Uterus (tissue), 4 donors: ENCODE results near the gene PKD2L1. TPM values are rescaled to one million over a fixed set of nuclear protein-coding genes. Genes with fewer than 3 reads are reported as not detected.
A peak's percentile ranks its signal among the peaks of the same experiment; 100 is the strongest.
"Not testable (repeated sequence)": the region's sequence is repeated elsewhere in the genome, so short reads cannot be mapped to it uniquely, and the experiment has no call there.

ENCODE experiments used
- DNase-seq, 2 donors: peaks; one replicate each; pipeline ENCODE4 v3.0.0-alpha.2; 2019 to 2020
- H3K27ac ChIP-seq, 2 donors: fragments of 200-600 bp; sonication (generic); 1 replicate in 1 of 2; 2 replicates in 1 of 2; pipeline ENCODE4 v1.5.1; 2016 to 2018
- H3K27me3 ChIP-seq, 2 donors: fragments of 200-600 bp; sonication (generic); one replicate each; pipeline ENCODE4 v1.5.1; 2018 to 2019; ENCODE audit warnings: control low read depth in 1 of 2
- H3K36me3 ChIP-seq, 2 donors: fragments of 200-600 bp; sonication (generic); one replicate each; pipeline ENCODE4 v1.5.1; 2019; ENCODE audit warnings: control low read depth in 1 of 2
- H3K4me1 ChIP-seq, 2 donors: fragments of 200-600 bp; sonication (generic); one replicate each; pipeline ENCODE4 v1.5.1; 2018 to 2019; ENCODE audit warnings: control low read depth in 1 of 2
- H3K4me3 ChIP-seq, 2 donors: fragments of 200-600 bp; sonication (generic); 1 replicate in 1 of 2; 2 replicates in 1 of 2; pipeline ENCODE4 v1.5.1; 2018 to 2019; ENCODE audit warnings: mild to moderate bottlenecking in 1 of 2
- H3K9me3 ChIP-seq, 2 donors: fragments of 200-600 bp; sonication (generic); one replicate each; pipeline ENCODE4 v1.5.1; 2019; ENCODE audit warnings: control low read depth in 1 of 2
- POLR2A ChIP-seq, 2 donors: fragments of 450-650 bp; IDR thresholded peaks; one replicate each; pipeline ENCODE4 v1.6.1; 2016; ENCODE audit warnings: antibody characterized with exemption in 2 of 2, mild to moderate bottlenecking in 1 of 2, moderate library complexity in 1 of 2
- intact Hi-C: fragments of 100-400 bp; cut with DNase I; formaldehyde crosslinking; loops from one replicate; pipeline ENCODE4 v1.15.1; 2023; ENCODE audit warnings: low total_unique reads
- total RNA-seq, 4 donors: library from RNA; depleted of rRNA in 3 of 4; stranded (reverse); fragments of >200 nt in 3 of 4; gene quantifications; one replicate each; pipeline versions ENCODE4 v1.1.0 to v1.2.4, GENCODE V29; 2014 to 2023
- TF ChIP-seq, protein P1 (sequence below), 4 experiments: fragments of 200-600 bp in 2 of 4; fragments of 450-650 bp in 2 of 4; sonication (generic) in 2 of 4; IDR thresholded peaks; one replicate each; pipeline ENCODE4 v1.5.1; 2016 to 2019; ENCODE audit warnings: antibody characterized with exemption in 4 of 4, mild to moderate bottlenecking in 2 of 4, moderate library complexity in 1 of 4
- donor health status: DM: yes; HTN: yes; CAD: no.

PKD2L1 gene
- total RNA-seq, 4 donors from 2014 or later: not detected

GRCh38 chr10:100286051-100287033 lies 43.7 kb downstream of the PKD2L1 start, which contains the start of gene BLOC1S2:
Gene BLOC1S2 (minus strand): TSS chr10:100286680. CDS start chr10:100286659, 21 bp downstream.
- Histone ChIP-seq H3K27me3 (no peaks in the 10 kb centered on the region), H3K4me3 (peak within 1 kb of the TSS; percentile 95 to 96), H3K27ac (peak within 1 kb of the TSS; percentile 86 to 96), H3K9me3 (no peaks in the 10 kb centered on the region), H3K36me3 (no peaks in the 10 kb centered on the region), H3K4me1 (peaks cover 0 to 10% of the 10 kb centered on the region in 2 donors)
- intact Hi-C loops: no loop called here
- DNase-seq: peak; percentile 81 to 88
- peak; percentile 51 to 83 for TF ChIP-seq POLR2A (IDR thresholded peaks at IDR 0.05)
- TF ChIP-seq, protein P1, sequence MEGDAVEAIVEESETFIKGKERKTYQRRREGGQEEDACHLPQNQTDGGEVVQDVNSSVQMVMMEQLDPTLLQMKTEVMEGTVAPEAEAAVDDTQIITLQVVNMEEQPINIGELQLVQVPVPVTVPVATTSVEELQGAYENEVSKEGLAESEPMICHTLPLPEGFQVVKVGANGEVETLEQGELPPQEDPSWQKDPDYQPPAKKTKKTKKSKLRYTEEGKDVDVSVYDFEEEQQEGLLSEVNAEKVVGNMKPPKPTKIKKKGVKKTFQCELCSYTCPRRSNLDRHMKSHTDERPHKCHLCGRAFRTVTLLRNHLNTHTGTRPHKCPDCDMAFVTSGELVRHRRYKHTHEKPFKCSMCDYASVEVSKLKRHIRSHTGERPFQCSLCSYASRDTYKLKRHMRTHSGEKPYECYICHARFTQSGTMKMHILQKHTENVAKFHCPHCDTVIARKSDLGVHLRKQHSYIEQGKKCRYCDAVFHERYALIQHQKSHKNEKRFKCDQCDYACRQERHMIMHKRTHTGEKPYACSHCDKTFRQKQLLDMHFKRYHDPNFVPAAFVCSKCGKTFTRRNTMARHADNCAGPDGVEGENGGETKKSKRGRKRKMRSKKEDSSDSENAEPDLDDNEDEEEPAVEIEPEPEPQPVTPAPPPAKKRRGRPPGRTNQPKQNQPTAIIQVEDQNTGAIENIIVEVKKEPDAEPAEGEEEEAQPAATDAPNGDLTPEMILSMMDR (IDR thresholded peaks at IDR 0.05): peak in 2 of 4 experiments; percentile 13 to 33

DNA sequence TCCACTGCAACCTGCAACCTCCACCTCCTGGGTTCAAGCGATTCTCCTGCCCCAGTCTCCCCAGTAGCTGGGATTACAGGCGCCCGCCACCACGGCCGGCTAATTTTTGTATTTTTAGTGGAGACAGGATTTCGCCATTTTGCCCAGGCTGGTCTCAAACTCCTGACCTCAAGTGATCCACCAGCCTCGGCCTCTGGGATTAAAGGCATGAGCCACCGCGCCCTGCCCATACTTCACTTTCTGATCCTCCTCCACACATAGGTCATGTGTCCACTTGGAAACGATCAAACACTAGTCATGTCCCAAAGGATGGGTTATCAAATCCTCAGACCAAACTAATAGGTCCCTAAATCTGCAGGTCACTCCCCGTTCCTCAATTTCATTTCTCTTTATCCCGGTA lies 44.7 kb downstream of the PKD2L1 start:
- Histone ChIP-seq H3K4me1 (peaks cover 0 to 10% of the 10 kb centered on the region in 2 donors), H3K4me3 (peak overlapping the region in 1 of 2 donors; percentile 95), H3K27ac (peak overlapping the region; percentile 86 to 96)
- intact Hi-C loops, H3K9me3 ChIP-seq, H3K36me3 ChIP-seq, DNase-seq, H3K27me3 ChIP-seq: not testable (repeated sequence)

GRCh38 chr10:100282907-100283306 lies 47.1 kb downstream of the PKD2L1 start:
- no peak overlapping the region for H3K4me3 ChIP-seq
- intact Hi-C loops: no loop called here
- no peak for DNase-seq
- no peak for TF ChIP-seq POLR2A (IDR thresholded peaks at IDR 0.05)
- TF ChIP-seq, protein P1 (IDR thresholded peaks at IDR 0.05): no peak
- no peaks in the 10 kb centered on the region for H3K36me3 ChIP-seq
- H3K27ac ChIP-seq: no peak overlapping the region
- H3K27me3 ChIP-seq: no peaks in the 10 kb centered on the region
- no peaks in the 10 kb centered on the region for H3K9me3 ChIP-seq
- H3K4me1 ChIP-seq: peaks cover 0 to 10% of the 10 kb centered on the region in 2 donors

DNA sequence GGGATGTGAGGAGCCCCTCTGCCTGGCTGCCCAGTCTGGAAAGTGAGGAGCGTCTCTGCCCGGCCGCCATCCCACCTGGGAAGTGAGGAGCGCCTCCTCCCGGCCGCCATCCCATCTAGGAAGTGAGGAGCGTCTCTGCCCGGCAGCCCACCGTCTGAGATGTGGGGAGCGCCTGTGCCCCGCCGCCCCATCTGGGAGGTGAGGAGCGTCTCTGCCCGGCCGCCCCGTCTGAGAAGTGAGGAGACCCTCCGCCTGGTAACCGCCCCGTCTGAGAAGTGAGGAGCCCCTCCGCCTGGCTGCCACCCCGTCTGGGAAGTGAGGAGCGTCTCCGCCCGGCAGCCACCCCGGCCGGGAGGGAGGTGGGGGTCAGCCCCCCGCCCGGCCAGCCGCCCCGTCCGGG lies 53.1 kb downstream of the PKD2L1 start:
- intact Hi-C loops, H3K27me3 ChIP-seq, H3K36me3 ChIP-seq, H3K4me1 ChIP-seq, H3K27ac ChIP-seq, DNase-seq, H3K9me3 ChIP-seq, H3K4me3 ChIP-seq: not testable (repeated sequence)

- Histone ChIP-seq H3K27me3 (no peaks in the 10 kb centered on the region), H3K27ac (peak within 1 kb of the TSS; percentile 83 to 87), H3K36me3 (no peaks in the 10 kb centered on the region), H3K4me1 (peaks cover 0 to 5% of the 10 kb centered on the region in 2 donors), H3K4me3 (peak within 1 kb of the TSS; percentile 87 to 94), H3K9me3 (no peaks in the 10 kb centered on the region)
- DNase-seq: peak; percentile 88
- intact Hi-C loops: no loop called here
- TF ChIP-seq, protein P1 (IDR thresholded peaks at IDR 0.05): peak in 2 of 4 experiments; percentile 7 to 17
- TF ChIP-seq POLR2A (IDR thresholded peaks at IDR 0.05): peak; percentile 27 to 48
Measured at GRCh38 chr10:100267239-100268104, 62.6 kb downstream of the PKD2L1 start, which contains the start of gene CWF19L1. Gene CWF19L1 (minus strand): TSS chr10:100267638. CDS start chr10:100267593, 45 bp downstream.
